Activated CD4-positive, alpha-beta T cell treated with anti-CD3 and anti-CD28 coated beads for 1 hour (primary cell): ENCODE results near the gene GOLGA3.
"Not testable (repeated sequence)": the region's sequence is repeated elsewhere in the genome, so short reads cannot be mapped to it uniquely, and the experiment has no call there.

Experiments used
- DNase-seq: peaks from one replicate; pipeline ENCODE4 v3.0.0-alpha.2; 2020

Gene GOLGA3

DNA sequence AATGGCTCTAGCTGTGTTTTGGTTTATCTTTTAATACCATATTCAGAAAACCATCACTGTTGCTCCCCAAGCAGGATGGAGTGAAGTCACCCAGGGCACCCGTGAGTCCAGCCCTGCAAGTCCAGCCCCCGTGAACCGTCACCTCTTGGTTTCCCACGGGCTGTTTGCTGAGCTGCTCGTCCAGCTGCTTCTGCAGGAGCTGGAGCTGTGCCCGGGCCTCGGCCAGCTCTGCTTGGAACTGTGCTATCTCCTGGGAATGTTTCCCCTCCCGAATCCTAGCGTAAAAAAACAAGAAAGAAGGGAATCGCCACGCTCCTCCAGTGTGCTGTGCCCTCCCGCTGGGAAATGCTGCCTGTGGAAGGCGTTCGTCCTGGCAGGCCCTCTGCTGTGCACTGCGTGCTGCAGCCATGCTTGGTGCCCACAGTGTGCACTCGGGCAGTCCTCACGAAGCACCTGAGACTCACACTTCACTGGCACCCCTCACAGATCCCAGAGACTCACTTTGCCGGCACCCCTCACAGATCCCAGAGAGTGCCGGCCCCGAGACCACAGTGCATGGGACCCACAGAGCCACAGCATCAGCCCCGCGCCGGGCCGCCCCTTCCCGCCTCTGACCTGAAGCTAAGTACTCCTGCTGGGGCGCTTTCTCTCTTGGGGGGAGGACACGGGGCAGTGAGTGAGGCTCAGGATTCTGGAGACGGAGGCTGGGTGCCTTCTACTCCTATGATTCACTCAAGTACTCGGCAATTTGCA is 51.7 kb downstream of the GOLGA3 start:
- no peak for DNase-seq

DNA sequence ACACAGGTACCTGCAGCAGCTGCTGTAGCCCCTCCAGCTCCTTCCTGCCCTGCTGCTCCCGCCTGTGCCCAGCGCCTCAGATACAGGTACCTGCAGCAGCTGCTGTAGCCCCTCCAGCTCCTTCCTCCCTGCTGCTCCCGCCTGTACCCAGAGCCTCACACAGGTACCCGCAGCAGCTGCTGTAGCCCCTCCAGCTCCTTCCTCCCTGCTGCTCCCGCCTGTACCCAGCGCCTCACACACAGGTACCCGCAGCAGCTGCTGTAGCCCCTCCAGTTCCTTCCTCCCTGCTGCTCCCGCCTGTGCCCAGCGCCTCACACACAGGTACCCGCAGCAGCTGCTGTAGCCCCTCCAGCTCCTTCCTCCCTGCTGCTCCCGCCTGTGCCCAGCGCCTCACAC is 52.4 kb downstream of the GOLGA3 start:
- not testable (repeated sequence) for DNase-seq

DNA sequence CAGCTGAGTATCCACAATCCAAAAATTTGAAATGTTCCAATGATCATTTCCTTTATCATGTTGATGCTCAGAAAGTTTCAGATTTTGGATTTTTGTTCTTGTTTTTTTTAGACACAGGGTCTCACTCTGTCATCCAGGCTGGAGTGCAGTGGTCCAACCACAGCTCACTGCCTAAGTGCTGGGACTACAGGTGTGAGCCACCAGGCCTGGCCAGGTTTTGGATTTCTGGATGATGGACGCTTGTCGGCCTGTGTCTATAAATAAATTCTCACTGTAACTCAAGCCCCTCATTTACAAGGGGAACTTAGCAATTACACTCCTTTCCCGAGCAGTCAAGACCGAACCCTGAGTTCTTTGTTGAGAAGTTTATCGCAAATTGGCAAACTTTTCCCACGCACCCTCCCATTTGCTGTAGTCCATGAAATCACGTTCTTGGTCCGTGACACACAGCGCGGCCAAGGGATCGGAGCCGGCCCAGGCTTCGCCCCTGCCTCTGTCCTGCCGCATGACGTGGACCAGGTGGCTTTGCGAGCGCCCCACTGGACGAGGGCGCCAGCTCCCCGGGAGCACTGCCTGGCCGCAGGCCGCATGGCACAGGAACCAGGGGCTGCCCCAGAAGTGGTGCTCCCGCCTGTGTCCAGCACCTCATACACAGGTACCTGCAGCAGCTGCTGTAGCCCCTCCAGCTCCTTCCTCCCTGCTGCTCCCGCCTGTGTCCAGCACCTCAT is 53.0 kb downstream of the GOLGA3 start:
- DNase-seq: no peak

DNA sequence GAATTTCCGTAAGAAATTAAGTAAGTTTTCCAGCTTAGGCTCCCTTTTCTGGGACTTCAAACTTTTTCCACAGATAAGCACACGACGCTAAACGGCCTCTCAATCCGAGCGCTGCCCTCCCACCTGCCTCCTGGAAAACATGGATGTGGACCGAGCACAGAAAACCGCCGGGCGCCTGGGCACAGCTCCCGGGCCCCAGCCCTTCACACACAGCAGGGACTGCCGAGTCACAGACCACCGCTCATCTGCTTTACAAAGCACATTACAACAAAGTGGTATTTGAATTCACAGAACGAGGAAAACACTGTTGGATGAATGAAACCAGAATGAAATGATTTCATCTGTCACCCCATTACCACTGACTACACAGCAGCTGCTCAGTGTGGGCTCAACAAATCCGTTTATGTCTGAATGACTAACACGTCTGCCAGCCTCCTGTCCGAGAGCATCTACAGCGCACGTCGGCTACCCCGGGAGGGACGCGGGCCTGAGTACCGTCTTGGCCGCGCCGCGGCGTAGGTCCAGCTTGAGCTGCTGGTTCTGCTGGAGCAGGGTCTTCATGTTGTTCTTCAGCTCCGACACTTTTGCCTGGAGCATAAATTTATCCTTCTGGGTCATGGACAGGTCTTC is 53.9 kb downstream of the GOLGA3 start:
- no peak for DNase-seq

DNA sequence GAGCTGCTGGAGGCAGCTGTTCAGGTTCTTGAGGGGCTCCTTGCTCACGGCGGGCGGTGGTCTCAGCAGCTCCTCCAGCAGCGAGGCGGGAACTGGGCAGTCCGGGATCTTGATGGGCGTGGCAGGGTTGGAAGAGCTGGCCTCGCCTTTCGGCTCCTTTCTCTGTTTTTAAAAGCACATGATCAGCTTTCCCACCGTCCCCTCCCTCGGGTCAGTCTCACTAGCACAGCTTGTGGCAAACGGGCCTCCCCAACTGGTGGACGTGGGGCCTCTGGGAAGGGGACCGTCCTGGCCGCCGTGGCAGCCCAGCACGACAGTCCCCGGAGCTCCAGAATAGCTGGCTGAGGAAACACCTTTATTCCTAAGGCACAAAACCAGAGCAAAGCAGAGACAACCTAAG is 54.5 kb downstream of the GOLGA3 start:
- DNase-seq: no peak

DNA sequence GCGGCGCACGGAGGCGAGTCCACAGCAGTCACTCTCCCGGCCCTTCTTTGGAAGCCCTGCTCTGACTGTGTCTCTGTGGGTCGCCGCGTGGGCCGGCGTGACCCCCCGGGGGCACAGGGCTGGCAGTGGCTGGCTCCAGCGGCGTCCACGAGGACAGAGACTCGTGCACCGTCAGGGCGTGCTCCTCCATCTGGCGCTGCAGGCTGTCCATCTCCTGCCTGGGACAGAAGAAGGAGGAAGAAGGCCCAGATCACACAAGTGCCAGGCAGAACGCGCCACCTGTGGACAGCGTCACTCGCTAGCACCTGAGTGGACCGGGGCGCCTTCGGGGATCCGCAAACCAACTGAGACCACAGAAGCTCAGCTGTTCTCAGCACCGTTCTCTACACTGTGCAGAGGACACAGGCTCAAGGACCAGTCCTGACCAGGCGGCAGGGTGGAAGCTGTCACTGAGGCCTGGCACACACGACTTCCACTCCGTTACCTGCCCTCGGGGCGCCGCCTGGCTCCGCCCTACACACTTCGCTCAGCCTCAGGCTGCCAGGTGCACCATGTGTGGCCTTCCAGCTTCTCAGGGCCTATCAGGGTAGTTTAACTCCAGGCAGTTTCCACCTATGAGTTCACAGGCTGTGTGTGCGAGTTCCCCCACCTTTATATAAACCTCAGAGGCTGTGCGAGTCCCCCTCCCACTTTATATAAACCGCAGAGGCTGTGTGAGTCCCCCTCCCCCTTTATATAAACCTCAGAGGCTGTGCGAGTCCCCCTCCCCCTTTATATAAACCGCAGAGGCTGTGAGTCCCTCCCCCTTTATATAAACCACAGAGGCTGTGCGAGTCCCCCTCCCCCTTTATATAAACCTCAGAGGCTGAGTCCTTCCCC is 55.4 kb downstream of the GOLGA3 start:
- no peak for DNase-seq

DNA sequence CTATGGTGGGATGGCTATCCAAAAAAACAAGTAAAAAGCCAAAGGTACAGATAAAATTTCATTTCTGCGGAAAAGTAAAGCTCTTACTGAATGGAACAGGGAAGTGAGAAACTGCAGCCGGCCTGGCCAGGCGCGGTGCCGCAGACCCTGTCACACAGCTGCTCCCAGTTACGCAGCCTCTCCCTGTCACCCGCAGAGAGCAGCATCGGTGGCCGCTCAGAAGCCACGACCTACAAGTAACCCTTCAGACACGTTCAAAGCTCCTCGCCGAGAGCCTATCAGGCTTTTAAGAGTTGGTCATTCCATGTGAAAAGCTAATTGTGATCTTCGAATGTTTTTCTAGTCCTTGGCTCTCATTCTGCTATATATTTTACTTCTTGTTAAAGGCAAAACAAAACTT is 56.1 kb downstream of the GOLGA3 start:
- DNase-seq: no peak

DNA sequence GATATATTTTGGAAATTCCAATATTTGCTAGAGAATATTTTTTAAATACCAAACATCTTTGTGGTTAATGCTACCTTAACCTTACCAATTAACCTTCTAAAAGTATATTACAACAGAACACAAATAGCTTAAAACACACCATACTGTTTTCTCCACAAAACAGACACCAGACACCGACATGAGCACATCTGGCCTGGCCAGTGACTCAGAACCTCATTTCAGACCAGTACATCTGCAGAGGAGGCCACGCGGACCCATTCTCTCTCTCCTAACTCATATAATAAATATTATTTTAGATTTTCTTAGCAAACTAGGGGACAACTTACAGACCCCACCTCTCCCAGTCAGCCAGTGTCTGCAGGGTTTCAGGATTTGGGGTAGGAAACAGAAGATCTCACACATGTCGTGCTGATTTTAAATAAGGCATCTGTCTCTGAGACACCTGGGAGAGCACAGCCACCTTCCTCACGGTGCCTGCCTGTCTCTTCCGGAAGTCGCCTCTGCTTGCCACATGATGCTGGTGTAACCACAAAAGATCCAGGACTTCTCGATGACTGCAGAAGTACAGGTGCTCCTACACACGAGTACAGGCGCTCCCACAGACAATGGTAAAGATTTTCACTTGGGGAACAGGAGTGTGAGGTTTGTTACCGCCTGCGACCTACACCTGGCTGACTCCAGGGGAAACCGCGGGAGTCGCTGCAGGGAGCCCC is 57.4 kb downstream of the GOLGA3 start:
- peak; percentile 31 for DNase-seq

DNA sequence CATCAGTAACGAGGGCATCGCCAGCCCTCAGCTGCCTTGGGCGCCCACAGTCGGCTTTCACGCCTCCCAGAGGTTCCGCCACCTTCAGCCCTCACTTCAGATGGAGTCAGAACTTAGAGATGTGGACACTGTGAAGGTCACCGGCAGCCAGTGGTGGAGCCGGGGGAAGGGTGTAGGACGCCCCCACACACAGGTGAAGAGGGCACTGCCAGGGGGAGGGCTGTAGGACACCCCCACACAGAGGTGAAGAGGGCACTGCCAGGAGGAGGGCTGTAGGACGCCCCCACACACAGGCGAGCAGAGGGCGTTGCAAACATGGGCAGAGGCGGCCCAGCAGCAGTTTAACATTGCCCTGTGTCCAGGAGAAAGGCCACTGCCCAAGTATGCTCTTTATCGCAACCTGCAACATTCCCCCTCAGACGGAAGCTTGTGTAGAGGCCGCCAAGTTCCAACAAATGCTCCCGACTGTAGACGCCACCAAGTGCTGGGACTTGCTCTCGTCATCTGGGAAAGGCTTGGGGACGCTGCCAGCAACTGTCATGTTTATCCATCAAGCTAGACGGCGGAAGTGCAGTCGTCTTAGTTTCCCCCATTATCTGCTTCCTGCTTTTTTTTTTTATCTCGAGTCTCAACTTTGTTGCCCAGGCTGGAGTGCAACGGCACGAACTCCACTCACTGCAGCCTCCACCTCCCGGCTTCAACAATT is 62.1 kb downstream of the GOLGA3 start:
- DNase-seq: no peak

DNA sequence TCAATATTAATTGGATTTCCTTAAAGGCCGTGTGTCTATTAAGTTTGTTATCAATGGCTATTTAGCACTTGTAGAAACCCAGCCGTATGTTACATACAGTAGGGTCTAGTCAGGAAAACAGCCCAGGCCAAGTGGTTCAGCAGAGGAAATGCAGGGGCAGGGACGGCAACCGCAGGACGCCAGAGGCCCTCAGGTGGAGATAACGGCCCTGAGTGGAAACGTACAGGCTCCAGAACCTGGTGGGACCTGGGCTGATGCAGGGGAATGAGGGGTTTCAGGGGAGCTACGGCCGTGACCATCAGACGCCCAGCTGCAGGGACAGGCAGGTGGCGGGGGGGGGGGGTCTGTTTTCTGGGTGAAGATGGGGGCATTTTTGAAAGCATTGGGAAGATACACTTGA is 63.3 kb downstream of the GOLGA3 start:
- no peak for DNase-seq

DNA sequence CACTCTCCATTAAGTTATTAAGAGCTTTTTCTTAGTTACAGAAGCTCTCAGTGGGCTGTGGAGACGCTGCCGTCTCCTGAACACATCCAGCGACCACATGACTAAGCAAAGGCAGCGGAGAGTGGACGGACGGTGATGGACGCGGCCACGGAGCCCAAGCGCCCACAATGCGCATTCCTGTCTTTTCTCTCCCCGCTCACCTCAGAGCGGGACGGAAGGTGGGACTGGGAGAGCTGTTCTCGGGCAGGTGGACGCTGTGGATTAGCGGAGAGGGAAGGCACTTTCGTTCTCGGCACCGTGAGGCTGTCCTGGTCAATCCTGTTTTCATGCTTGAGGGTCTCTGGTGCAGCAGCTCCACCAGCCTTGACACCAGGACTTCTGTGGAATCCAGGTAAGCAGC is 64.4 kb downstream of the GOLGA3 start:
- no peak for DNase-seq

DNA sequence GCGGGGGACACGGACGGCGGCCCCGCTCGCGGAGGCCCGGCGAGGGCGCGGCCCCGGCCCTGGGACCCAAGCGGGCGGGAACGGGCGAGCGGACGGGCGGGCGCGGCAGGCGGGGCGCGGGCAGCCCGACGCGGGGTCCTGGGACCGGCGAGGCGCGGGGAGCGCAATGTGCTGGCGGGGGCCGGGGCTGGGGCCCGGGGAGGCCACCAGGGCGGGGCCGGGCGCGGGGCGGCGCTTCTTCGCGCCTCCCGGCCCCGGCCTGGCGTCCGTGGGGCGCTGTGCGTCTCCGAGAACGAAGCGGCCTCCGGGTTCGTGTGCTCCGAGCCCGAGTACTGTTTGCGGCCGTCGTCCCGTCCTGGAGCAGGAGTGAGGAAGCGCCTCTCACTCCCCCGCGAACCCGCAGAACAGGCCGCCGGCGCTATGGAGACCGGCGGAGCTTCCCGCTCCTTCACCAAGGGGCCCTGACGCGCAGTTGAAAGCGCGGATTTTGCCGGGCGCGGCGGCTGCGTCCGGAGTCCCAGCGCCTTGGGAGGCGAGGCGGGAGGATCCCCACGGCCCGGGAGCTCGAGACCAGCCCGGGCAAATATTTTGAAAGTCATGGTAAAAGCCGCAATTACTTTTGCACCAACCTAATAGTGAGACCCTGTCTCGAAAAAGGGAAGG is 66.6 kb downstream of the GOLGA3 start:
- peak; percentile 80 for DNase-seq

DNA sequence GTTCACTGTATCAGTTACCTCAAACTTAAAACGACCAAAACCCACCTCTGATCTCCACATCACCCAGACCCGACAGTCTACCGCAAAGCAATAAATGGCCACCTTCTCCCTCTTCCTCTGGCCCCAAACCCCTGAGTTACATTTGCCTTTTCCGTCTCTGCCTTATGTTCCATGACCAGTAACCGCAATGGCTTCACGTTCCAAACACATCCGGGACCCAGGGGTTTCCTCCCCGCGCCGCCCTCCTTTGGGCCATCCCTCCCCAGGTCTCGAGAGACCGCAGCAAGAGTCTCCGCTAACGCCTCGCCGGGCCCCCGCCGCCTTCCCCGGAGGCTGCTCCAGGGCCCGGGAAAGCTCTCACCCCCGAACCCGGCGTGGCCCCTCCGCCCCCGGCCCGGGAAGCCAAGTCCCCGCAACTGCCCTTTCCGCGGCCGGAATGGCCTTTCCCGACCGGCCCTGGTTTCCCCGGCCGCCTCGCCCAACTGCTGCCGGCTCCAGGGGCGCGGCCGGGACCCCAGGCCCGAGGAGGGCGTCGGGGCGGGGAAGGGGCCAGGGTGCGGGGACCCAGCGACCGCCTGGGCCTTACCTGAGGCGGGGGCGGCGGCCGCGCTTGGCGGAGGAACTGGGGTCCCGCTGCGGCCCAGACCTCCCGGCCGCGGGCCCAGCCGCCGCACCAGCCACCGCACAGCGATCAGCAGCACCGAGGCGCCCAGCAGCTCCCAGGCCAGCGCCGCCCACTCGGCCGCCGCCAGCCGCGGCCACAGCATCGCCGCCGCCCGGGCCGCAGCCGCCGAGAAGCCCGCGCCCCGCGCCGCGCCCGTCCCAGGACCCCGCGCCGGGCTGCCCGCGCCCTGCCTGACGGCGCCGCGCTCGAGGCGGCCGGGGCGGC is 67.4 kb downstream of the GOLGA3 start, which contains the start of gene ANKLE2:
ANKLE2 (minus strand) TSS at position 801 of the 889 bp plus-strand sequence; CDS start at position 767, 34 bp downstream.
- peak; percentile 68 for DNase-seq

DNA sequence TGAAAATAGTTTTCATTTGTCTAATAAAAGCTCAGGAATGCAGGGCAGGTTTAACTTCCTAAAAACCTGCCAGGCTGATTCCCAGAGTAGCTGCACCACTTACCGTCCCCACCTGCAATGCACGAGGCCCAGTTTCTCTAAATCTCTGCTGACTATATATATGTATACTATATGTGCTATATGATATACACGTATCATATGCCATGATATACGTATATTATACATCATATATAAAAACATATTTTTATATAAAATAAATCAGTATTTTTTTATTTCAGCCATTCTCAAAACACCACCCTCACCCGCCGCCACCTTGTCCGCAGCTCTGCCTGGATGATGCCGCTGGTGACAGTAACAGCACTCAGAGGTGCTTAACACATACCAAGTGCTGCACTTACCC is 69.3 kb downstream of the GOLGA3 start:
- DNase-seq: no peak

DNA sequence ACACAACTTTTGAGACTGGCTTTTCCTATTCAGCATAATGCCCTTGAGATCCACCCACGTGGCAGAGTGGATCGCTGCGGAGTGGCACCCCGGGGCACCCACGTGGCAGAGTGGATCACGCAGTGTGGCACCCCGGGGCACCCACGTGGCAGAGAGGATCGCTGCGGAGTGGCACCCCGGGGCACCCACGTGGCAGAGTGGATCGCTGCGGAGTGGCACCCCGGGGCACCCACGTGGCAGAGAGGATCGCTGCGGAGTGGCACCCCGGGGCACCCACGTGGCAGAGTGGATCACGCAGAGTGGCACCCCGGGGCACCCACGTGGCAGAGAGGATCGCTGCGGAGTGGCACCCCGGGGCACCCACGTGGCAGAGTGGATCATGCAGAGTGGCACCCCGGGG is 69.8 kb downstream of the GOLGA3 start:
- not testable (repeated sequence) for DNase-seq

DNA sequence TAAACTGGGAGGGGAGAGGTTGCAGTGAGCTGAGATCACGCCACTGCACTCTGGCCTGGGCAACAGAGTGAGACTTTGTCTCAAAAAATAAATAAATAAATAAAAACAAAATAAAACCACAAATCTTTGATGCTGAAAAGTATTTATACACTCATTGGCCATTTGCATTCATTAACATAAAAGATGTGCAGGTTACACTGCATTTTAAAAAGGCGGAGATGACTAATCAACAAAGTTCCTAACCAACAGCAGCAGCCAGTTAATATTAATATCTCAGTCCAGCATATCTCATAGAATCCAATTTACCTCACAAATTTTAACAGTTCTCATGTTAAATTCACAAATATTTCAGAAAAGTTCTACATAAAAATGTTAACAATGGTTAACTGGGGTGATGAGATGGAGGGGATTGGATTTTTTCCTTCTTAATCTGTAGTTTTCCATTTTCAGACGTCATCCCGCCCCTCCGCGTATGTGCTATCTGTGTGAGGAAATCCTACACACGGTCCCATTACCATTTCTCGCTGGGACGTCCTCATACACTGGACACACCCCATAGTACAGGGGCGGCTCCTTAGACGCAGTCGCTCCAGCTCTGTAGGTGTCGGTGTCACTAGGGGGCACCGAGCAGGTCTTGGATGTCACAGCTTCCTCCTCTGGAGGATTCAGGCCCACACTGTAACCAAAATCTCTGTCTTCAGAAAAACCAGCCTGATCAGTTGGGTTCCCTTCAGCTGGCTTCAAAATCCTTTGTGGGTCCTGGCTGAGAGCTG is 74.3 kb downstream of the GOLGA3 start:
- no peak for DNase-seq

DNA sequence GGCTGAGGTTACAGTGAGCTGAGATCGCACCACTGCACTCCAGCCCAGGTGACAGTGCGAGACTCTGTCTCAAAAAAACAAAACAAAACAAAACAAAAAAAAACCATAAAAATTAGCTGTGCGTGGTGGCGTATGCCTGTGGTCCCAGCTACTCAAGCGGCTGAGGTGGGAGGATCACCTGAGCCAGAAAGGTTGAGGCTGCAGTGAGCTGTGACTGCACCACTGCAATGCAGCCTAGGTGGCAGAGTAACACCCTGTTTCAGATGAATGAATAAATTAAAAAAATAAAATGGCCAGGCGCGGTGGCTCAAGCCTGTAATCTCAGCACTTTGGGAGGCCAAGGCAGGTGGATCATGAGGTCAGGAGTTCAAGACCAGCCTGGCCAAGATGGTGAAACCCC is 75.0 kb downstream of the GOLGA3 start:
- DNase-seq: not testable (repeated sequence)

DNA sequence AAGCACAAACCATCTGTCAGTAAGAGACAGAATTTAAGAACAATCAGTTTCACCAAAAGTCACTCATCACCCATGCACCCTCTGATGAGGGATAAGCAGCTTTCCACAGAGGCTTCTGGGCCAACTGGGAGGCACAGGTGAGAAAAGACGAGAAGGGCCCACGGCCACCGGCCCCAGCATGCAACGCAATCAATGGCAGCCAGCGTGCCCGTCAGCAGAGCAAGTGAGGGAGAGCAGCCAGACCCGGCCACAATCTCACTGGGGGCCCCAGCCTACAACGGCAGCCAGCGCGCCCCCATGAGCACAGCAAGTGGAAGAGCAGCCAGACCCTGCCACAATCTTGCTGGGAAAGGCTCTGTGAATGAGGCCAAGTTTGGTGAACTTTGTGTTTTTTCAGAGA is 80.3 kb downstream of the GOLGA3 start:
- DNase-seq: no peak

DNA sequence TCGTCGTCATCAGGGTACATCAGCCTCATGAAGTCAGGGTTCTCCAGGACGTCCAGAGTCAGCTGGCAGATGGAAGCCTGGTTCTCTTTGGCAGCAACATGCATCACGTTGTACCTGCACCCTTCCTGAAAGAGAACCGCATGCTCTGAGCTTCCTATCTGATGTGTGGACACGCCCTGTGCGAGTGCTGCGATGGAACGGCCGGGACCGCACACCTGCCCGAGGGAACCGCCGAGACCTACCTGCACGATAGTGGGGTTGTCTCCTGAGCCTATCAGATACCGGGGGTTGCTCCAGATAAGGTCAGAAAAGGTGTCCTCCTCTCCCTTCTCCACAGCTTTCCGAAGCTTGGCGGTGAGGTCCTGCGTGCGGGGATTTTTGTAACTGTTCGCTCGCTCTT is 80.8 kb downstream of the GOLGA3 start:
- no peak for DNase-seq
